ENCODE results near the gene BBS12. TPM values are rescaled to one million over a fixed set of nuclear protein-coding genes. Genes with fewer than 3 reads are reported as not detected.

The BBS12 gene
- total and polyA plus RNA-seq, 2 donors from 2014 or later: 8.3 to 9.9 TPM

DNA sequence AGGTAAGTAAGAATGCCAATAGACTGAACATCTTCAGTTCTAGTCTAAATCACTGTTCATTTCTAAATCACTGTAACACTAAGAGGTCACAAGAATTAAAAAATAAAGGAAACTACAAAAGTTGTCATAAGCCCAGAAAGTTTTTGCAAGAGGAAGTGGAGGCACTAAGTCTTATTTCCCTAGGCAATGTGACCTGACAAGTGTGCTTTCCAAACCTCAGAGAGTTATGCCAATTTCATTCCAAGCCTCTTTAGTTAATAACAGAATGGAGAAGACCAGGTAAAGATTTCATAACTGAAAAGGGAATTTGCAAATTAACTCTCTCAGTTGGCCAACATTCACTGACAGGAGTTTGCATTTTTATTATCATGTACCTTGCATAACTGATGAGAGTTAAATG lies 40.5 kb downstream of the BBS12 start:
- no peak for FAIRE-seq
- H3K27ac ChIP-seq (ENCODE audit: low read depth in 2 of 2, low read length in 2 of 2): no peak overlapping the region
- TF ChIP-seq, protein P1, sequence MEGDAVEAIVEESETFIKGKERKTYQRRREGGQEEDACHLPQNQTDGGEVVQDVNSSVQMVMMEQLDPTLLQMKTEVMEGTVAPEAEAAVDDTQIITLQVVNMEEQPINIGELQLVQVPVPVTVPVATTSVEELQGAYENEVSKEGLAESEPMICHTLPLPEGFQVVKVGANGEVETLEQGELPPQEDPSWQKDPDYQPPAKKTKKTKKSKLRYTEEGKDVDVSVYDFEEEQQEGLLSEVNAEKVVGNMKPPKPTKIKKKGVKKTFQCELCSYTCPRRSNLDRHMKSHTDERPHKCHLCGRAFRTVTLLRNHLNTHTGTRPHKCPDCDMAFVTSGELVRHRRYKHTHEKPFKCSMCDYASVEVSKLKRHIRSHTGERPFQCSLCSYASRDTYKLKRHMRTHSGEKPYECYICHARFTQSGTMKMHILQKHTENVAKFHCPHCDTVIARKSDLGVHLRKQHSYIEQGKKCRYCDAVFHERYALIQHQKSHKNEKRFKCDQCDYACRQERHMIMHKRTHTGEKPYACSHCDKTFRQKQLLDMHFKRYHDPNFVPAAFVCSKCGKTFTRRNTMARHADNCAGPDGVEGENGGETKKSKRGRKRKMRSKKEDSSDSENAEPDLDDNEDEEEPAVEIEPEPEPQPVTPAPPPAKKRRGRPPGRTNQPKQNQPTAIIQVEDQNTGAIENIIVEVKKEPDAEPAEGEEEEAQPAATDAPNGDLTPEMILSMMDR (IDR thresholded peaks at IDR 0.05; ENCODE audit: borderline replicate concordance, extremely low read depth, insufficient read depth): no peak
- intact Hi-C loops (cut with DNase I): no loop called here
- no peak overlapping the region for H3K4me3 ChIP-seq (ENCODE audit: low read length in 3 of 3)
- H3K9me3 ChIP-seq (ENCODE audit: control insufficient read depth in 2 of 3, insufficient read depth in 1 of 3, low read length in 3 of 3): no peaks in the 10 kb centered on the region
- H3K27me3 ChIP-seq (ENCODE audit: control insufficient read depth, insufficient read depth, low read length): no peaks in the 10 kb centered on the region
- DNase-seq: no peak
- no peaks in the 10 kb centered on the region for H3K4me1 ChIP-seq (ENCODE audit: control insufficient read depth in 2 of 3, insufficient read depth in 2 of 3, low read depth in 1 of 3, low read length in 3 of 3)
- H3K36me3 ChIP-seq (ENCODE audit: control insufficient read depth in 2 of 3, insufficient read depth in 3 of 3, low read length in 3 of 3): no peaks in the 10 kb centered on the region
- H3K9ac ChIP-seq (ENCODE audit: low read length in 3 of 3): no peak overlapping the region

DNA sequence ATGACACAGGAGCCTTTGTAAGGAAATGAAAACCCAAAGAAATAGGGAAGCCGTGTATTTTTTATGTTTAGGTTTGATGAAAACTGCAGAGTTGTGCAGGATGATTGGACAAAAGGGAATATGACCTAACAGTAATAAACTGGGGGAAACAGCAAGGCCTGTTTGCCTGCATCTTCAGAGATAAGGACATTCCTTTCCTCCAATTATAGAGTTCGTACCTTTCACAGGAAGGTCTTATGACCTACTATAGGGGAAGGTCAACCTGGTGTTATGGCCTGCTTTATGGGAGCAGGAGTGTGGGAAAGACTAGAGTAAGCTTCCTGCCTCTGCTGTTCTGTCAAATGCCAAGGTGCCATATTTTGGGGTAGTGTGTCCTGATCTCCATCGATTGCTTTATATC lies 42.5 kb downstream of the BBS12 start:
- Histone ChIP-seq H3K4me1 (ENCODE audit: control insufficient read depth in 2 of 3, insufficient read depth in 2 of 3, low read depth in 1 of 3, low read length in 3 of 3) (no peaks in the 10 kb centered on the region), H3K4me3 (ENCODE audit: low read length in 3 of 3) (no peak overlapping the region), H3K9ac (ENCODE audit: low read length in 3 of 3) (no peak overlapping the region), H3K27me3 (ENCODE audit: control insufficient read depth, insufficient read depth, low read length) (no peaks in the 10 kb centered on the region), H3K27ac (ENCODE audit: low read depth in 2 of 2, low read length in 2 of 2) (no peak overlapping the region), H3K9me3 (ENCODE audit: control insufficient read depth in 2 of 3, insufficient read depth in 1 of 3, low read length in 3 of 3) (no peaks in the 10 kb centered on the region), H3K36me3 (ENCODE audit: control insufficient read depth in 2 of 3, insufficient read depth in 3 of 3, low read length in 3 of 3) (no peaks in the 10 kb centered on the region)
- intact Hi-C loops (cut with DNase I): no loop called here
- DNase-seq (no peak), FAIRE-seq (no peak)
- TF ChIP-seq, protein P1 (IDR thresholded peaks at IDR 0.05; ENCODE audit: borderline replicate concordance, extremely low read depth, insufficient read depth): no peak

DNA sequence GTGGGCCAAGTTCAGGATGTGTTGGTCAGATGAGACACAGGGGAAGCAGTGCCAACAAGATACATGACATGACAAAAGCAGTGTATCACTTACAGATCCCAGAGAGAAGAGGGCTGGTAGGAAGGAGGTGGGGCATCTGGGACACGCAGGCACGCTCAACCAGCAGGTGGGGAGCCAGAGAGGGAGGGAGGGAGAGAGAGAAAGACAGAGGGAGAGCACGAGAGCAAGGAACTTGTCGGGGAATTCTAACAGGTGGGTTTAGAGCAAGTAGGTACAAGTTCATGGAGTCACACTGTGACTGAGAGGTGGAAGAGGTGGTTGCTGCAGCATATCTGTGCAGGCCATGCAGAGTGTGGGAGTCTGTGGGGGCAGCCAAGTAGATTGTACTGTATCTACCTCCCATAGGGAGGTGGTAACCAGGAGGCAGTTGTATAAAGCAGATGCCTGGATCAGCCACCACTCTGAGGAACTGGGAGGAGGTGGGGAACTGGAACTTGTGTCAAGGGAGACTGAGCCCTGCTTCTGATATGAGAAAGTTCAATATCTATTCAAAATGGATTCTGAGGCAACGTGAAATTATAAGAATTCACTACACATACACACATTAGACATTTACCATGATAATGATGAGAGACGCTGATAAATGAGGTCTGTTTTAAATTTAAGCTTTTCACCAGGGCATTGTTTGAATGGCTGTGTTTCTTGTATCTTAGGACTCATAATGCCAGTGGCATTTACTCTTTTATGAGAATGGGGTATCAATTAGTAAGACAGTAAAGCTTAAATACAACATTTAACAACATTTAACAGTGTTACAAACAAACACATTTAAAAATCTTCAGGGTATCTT lies 43.7 kb downstream of the BBS12 start:
- intact Hi-C loops (cut with DNase I): no loop called here
- FAIRE-seq (no peak), DNase-seq (no peak)
- H3K27ac ChIP-seq (ENCODE audit: low read depth in 2 of 2, low read length in 2 of 2): no peak overlapping the region
- H3K27me3 ChIP-seq (ENCODE audit: control insufficient read depth, insufficient read depth, low read length): no peaks in the 10 kb centered on the region
- H3K4me1 ChIP-seq (ENCODE audit: control insufficient read depth in 2 of 3, insufficient read depth in 2 of 3, low read depth in 1 of 3, low read length in 3 of 3): no peaks in the 10 kb centered on the region
- no peak overlapping the region for H3K4me3 ChIP-seq (ENCODE audit: low read length in 3 of 3)
- H3K9me3 ChIP-seq (ENCODE audit: control insufficient read depth in 2 of 3, insufficient read depth in 1 of 3, low read length in 3 of 3): no peaks in the 10 kb centered on the region
- H3K36me3 ChIP-seq (ENCODE audit: control insufficient read depth in 2 of 3, insufficient read depth in 3 of 3, low read length in 3 of 3): no peaks in the 10 kb centered on the region
- TF ChIP-seq, protein P1 (IDR thresholded peaks at IDR 0.05; ENCODE audit: borderline replicate concordance, extremely low read depth, insufficient read depth): no peak
- H3K9ac ChIP-seq (ENCODE audit: low read length in 3 of 3): no peak overlapping the region

All from kidney (tissue), 14 donors.